ENCODE measurements around the gene IQSEC3. TPM values are rescaled to one million over a fixed set of nuclear protein-coding genes. Genes with fewer than 3 reads are reported as not detected.

The IQSEC3 gene
- total RNA-seq, 1 experiment from 2014 or later: 1.7 TPM

DNA sequence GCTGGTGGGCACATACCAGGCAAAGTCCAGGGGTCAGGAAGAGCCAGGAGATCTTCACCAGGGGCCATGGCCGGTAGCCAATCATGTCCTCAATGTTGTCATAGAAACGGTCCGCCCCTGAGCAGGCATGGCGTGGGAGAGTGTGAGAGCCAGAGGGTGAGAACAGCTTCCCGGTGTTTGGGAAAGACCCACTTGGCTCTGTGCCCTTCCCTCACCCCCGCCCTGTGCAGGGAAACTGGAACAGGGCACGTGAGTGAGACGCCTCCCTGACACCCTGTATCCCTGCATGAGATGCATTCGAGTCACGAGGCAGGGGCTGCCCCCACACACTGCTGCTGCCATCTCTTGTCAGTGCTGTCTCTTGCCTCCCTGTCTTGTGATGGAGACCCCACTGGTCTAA lies 126.7 kb downstream of the IQSEC3 start:
- TF ChIP-seq NFATC4 (CRISPR knock-in tag; IDR thresholded peaks at IDR 0.05): no peak
- no peak for TF ChIP-seq PREB (CRISPR knock-in tag; IDR thresholded peaks at IDR 0.05; ENCODE audit: borderline replicate concordance)
- TF ChIP-seq, protein P1, sequence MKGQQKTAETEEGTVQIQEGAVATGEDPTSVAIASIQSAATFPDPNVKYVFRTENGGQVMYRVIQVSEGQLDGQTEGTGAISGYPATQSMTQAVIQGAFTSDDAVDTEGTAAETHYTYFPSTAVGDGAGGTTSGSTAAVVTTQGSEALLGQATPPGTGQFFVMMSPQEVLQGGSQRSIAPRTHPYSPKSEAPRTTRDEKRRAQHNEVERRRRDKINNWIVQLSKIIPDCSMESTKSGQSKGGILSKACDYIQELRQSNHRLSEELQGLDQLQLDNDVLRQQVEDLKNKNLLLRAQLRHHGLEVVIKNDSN (CRISPR knock-in tag; IDR thresholded peaks at IDR 0.05): no peak
- TF ChIP-seq, protein P2, sequence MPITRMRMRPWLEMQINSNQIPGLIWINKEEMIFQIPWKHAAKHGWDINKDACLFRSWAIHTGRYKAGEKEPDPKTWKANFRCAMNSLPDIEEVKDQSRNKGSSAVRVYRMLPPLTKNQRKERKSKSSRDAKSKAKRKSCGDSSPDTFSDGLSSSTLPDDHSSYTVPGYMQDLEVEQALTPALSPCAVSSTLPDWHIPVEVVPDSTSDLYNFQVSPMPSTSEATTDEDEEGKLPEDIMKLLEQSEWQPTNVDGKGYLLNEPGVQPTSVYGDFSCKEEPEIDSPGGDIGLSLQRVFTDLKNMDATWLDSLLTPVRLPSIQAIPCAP (CRISPR knock-in tag; IDR thresholded peaks at IDR 0.05): no peak
- no peak for TF ChIP-seq ATF6 (CRISPR knock-in tag; IDR thresholded peaks at IDR 0.05)
- no peak for TF ChIP-seq ATF1 (CRISPR knock-in tag; IDR thresholded peaks at IDR 0.05)
- TF ChIP-seq ZNF396 (CRISPR knock-in tag; IDR thresholded peaks at IDR 0.05; ENCODE audit: borderline replicate concordance): no peak
- no peak for TF ChIP-seq ZNF219 (CRISPR knock-in tag; IDR thresholded peaks at IDR 0.05; ENCODE audit: borderline replicate concordance)
- TF ChIP-seq, protein P3, sequence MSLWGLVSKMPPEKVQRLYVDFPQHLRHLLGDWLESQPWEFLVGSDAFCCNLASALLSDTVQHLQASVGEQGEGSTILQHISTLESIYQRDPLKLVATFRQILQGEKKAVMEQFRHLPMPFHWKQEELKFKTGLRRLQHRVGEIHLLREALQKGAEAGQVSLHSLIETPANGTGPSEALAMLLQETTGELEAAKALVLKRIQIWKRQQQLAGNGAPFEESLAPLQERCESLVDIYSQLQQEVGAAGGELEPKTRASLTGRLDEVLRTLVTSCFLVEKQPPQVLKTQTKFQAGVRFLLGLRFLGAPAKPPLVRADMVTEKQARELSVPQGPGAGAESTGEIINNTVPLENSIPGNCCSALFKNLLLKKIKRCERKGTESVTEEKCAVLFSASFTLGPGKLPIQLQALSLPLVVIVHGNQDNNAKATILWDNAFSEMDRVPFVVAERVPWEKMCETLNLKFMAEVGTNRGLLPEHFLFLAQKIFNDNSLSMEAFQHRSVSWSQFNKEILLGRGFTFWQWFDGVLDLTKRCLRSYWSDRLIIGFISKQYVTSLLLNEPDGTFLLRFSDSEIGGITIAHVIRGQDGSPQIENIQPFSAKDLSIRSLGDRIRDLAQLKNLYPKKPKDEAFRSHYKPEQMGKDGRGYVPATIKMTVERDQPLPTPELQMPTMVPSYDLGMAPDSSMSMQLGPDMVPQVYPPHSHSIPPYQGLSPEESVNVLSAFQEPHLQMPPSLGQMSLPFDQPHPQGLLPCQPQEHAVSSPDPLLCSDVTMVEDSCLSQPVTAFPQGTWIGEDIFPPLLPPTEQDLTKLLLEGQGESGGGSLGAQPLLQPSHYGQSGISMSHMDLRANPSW (CRISPR knock-in tag; conservative IDR thresholded peaks at IDR 0.05; ENCODE audit: low read depth): no peak
- no peak for TF ChIP-seq ZNF671 (CRISPR knock-in tag; IDR thresholded peaks at IDR 0.05)
- TF ChIP-seq ARID4B (CRISPR knock-in tag; IDR thresholded peaks at IDR 0.05; ENCODE audit: borderline replicate concordance): no peak
- TF ChIP-seq MYBL2 (CRISPR knock-in tag; IDR thresholded peaks at IDR 0.05): no peak
- TF ChIP-seq RELA (CRISPR knock-in tag; IDR thresholded peaks at IDR 0.05; ENCODE audit: borderline replicate concordance): no peak
- no peak for TF ChIP-seq MXD4 (CRISPR knock-in tag; IDR thresholded peaks at IDR 0.05; ENCODE audit: borderline replicate concordance)
- no peak for TF ChIP-seq FOXK1 (CRISPR knock-in tag; IDR thresholded peaks at IDR 0.05)
- TF ChIP-seq, protein P4, sequence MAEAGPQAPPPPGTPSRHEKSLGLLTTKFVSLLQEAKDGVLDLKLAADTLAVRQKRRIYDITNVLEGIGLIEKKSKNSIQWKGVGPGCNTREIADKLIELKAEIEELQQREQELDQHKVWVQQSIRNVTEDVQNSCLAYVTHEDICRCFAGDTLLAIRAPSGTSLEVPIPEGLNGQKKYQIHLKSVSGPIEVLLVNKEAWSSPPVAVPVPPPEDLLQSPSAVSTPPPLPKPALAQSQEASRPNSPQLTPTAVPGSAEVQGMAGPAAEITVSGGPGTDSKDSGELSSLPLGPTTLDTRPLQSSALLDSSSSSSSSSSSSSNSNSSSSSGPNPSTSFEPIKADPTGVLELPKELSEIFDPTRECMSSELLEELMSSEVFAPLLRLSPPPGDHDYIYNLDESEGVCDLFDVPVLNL (CRISPR knock-in tag; IDR thresholded peaks at IDR 0.05; ENCODE audit: borderline replicate concordance, low read depth): no peak
- no peak for TF ChIP-seq ZNF121 (CRISPR knock-in tag; IDR thresholded peaks at IDR 0.05)
- H3K4me1 Mint-ChIP-seq: no peaks in the 10 kb centered on the region
- H3K27me3 Mint-ChIP-seq (ENCODE audit: low read depth): peaks cover 28% of the 10 kb centered on the region
- 0 out of 2 replicates have a peak, but pooled peaks cover 5% of the 10 kb centered on the region for H3K9me3 Mint-ChIP-seq
- ATAC-seq (no peak), DNase-seq (ENCODE audit: low spot score) (no peak)
- CTCF ChIA-PET: no interaction called here
- no peaks in the 10 kb centered on the region for H3K36me3 Mint-ChIP-seq
- POLR2A ChIA-PET: no interaction called here
- no peak overlapping the region for H3K4me3 Mint-ChIP-seq
- no peak overlapping the region for H3K27ac Mint-ChIP-seq
